ENCODE data around the gene ZNF778.

Gene ZNF778

GRCh38 chr16:89175280-89176146 lies 42.0 kb upstream of the ZNF778 start:
- ChIA-PET CTCF (interaction anchor here (0.7 kb wide), 1 partner anchor 242 kb away, joined by 3 read pairs; no protein-coding TSS in a partner anchor), POLR2A (no interaction called here)
- DNase-seq (ENCODE audit: extremely low spot score), result no peak
- TF ChIP-seq CTCF (IDR thresholded peaks at IDR 0.05; ENCODE audit: control extremely low read depth, extremely low read depth, low read depth, missing control alignments), result no peak

- POLR2A ChIA-PET, result no interaction called here
- CTCF ChIA-PET, result interaction anchor here (0.8 kb wide), 1 partner anchor 9 kb away, joined by 3 read pairs; no protein-coding TSS in a partner anchor
- DNase-seq (ENCODE audit: extremely low spot score), result no peak
- no peak for TF ChIP-seq CTCF (IDR thresholded peaks at IDR 0.05; ENCODE audit: control extremely low read depth, extremely low read depth, low read depth, missing control alignments)
Measured at GRCh38 chr16:89176147-89176690, 41.3 kb upstream of the ZNF778 start.

- CTCF ChIA-PET, result interaction anchor here (0.8 kb wide), 1 partner anchor 10 kb away, joined by 3 read pairs; no protein-coding TSS in a partner anchor
- POLR2A ChIA-PET, result no interaction called here
- TF ChIP-seq CTCF (IDR thresholded peaks at IDR 0.05; ENCODE audit: control extremely low read depth, extremely low read depth, low read depth, missing control alignments), result no peak
- no peak for DNase-seq (ENCODE audit: extremely low spot score)
Measured at GRCh38 chr16:89176717-89177116, 40.8 kb upstream of the ZNF778 start.

GRCh38 chr16:89177501-89177900 lies 40.0 kb upstream of the ZNF778 start:
- ChIA-PET CTCF (interaction anchor here (0.7 kb wide), 1 partner anchor 440 kb away, joined by 3 read pairs; no protein-coding TSS in a partner anchor), POLR2A (no interaction called here)
- no peak for TF ChIP-seq CTCF (IDR thresholded peaks at IDR 0.05; ENCODE audit: control extremely low read depth, extremely low read depth, low read depth, missing control alignments)
- DNase-seq (ENCODE audit: extremely low spot score), result no peak

GRCh38 chr16:89178453-89179147 lies 38.9 kb upstream of the ZNF778 start:
- POLR2A ChIA-PET, result no interaction called here
- no peak for TF ChIP-seq CTCF (IDR thresholded peaks at IDR 0.05; ENCODE audit: control extremely low read depth, extremely low read depth, low read depth, missing control alignments)
- CTCF ChIA-PET, result no interaction called here
- no peak for DNase-seq (ENCODE audit: extremely low spot score)

- no peak for TF ChIP-seq CTCF (IDR thresholded peaks at IDR 0.05; ENCODE audit: control extremely low read depth, extremely low read depth, low read depth, missing control alignments)
- CTCF ChIA-PET, result no interaction called here
- POLR2A ChIA-PET, result no interaction called here
- DNase-seq (ENCODE audit: extremely low spot score), result no peak
Measured at GRCh38 chr16:89179148-89179484, 38.4 kb upstream of the ZNF778 start.

All from GM10248 (cell line).